GM04504 (cell line): ENCODE measurements around the gene CHRNA9.
"Not testable (repeated sequence)": the region's sequence is repeated elsewhere in the genome, so short reads cannot be mapped to it uniquely, and the experiment has no call there.

Source experiments
- DNase-seq: peaks from one replicate; pipeline ENCODE4 v3.0.0-alpha.2; 2012; ENCODE audit warnings: low read depth

Gene CHRNA9, protein sequence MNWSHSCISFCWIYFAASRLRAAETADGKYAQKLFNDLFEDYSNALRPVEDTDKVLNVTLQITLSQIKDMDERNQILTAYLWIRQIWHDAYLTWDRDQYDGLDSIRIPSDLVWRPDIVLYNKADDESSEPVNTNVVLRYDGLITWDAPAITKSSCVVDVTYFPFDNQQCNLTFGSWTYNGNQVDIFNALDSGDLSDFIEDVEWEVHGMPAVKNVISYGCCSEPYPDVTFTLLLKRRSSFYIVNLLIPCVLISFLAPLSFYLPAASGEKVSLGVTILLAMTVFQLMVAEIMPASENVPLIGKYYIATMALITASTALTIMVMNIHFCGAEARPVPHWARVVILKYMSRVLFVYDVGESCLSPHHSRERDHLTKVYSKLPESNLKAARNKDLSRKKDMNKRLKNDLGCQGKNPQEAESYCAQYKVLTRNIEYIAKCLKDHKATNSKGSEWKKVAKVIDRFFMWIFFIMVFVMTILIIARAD

DNA sequence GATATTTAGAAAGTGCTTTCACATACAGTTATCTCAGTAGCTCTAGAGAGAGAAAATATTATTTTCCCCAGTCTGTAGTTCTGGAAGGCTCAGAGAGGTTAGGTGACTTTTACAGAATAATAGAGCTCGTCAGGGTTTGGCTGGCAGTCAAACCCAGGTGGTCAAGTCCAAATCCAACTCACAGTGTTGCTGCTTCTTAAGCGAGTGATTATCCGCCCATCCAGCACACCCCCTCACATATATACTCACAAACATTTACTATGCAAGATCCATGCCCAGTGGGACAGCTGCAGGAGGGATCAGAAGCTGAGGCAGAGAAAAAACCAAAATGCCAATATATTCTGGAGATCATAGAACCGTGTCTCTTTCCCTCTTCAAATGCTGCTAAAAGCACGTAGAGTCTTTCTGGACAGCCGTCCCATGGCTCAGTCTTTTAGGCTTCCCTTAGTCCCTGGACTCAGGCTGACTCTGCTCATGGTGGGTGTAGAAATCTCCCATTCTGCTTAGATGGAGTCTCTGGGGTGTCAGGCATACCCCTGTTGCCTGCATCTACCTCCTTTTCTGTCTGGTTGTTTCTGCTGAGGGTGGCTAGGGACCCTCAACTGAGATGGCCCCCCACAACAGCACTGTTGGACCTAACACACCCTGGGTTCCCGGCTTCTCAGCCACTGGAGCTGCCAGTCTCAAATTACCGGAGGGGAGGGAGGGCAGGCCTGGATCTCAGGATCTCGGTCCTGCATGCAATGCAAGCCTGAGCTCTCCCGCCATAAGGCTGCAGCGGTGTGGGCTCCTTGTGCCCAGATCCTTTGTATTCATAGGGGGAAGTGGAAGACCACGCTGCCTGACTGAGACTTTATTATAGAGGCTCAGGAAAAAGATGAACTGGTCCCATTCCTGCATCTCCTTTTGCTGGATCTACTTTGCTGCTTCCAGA is at the start of gene CHRNA9:
Gene CHRNA9 (plus strand): TSS at position 743 of the 934 bp plus-strand sequence. CDS start 135 bp downstream, at position 878.
- no peak for DNase-seq

DNA sequence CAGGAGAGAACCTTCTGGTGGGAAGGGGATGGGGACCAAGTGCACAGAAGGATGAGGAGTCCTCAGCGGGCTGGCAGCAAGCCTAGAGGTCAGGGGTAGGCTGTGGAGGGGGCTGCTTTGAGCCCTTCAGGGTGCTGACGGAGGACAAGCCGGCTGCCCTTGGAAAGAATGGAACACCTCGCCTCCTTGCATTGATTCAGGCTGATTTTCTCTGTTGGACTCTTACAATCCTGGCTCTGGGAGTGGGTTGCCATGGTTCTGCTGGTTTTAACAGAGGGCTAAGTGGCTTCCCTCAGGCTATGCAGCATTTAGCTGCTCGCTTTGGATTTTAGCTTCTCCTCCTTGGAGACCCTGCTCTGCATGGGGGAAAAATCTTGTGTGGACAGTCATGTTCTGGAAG is 49.4 kb upstream of the CHRNA9 start:
- no peak for DNase-seq

DNA sequence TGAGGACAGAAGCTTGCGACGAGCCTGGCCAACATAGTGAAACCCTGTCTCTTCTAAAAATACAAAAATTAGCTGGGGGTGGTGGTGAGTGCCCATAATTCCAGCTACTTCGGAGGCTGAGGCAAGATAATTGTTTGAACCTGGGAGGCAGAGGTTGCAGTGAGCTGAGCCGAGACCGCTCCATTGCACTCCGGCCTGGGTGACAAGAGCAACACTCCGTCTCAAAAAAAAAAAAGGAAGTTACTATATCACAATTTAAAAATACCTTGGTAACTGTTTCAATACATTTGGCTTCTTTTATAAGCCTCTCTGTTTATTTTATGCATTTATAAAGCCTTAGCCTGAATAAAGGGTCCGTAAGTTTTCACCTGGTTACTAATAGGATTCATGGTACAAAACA is 46.6 kb upstream of the CHRNA9 start:
- DNase-seq = no peak

DNA sequence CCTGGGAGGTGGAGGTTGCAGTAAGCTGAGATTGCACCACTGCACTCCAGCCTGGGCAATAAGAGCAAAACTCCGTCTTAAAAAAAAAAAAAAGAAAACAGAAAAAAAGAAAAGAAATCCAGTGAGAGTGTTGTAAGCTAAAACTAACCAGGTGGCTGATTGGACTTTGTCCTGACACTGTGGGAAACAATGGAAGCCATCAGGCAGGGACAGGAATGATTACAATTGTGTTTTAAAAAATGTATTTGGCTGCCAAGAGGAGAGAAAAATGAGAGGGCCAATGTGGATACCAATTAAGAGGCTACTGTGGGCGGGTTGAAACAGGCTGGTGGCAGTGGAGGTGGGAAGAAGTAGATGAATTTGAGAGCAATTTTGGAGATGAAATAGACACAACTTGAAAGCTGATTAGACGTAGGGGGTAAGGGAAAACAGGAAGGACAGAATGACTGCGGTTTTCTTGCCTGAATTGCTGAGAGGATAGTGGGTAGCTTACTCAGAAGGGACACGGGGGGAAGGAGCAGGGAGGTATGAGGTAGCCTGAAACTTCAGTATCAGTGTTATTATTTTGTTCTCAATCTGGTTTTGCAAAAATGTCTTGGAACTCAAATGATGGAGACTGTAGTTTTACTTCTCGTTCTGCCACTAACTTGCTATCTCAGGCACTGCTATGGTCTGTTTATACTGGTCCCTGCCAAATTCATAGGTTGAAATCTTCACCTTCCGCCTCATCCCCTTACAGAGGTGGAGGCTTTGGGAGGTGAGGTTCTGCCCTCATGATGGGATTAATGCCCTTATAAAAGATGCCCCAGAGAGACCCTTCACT is 45.6 kb upstream of the CHRNA9 start:
- DNase-seq = no peak

DNA sequence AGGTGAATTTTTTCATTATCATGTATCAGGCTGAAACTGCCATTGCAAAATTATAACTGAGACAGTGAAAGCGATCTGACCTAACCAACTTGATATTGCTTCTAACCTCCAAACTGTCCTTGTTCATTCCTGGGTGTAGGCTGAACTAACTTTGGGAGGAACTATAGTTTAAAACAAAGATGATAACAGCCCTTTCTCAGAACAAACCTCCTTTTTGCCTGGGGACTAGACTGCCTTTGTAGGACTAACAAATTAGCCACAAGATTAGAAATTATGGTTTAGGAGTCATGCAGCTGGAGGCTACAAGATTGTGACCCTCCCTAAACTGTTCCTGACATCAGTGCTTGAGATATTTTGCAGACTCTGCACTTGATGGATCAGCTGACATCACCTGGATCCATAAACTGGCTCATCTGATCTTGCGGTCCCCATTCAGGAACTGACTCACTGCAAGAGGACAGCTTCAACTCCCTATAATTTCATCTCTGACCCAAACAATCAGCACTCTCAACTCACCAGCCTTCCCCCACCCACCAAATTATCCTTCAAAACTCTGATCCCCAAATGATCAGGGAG is 44.4 kb upstream of the CHRNA9 start:
- not testable (repeated sequence) for DNase-seq

DNA sequence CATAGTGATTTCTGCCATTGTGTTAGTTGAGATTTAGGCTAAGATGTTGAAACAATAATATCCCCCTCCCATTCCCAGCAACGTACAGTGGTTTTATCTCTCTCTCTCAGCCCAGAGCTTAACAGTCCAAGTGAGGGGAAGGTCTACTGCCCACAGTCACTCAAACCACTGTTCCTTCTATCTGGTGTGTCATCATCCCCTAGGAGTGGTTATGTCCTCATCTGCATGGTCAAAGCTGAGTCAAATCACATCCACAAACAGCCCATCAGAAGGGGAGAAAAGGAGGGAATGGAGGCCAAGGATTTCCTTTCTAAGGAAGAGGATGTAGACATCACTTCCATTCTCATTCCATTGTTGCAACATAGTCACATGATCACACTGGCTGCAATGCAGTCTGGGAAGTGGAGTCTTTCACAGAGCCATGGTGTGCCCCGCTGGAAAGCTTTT is 42.8 kb upstream of the CHRNA9 start:
- no peak for DNase-seq

DNA sequence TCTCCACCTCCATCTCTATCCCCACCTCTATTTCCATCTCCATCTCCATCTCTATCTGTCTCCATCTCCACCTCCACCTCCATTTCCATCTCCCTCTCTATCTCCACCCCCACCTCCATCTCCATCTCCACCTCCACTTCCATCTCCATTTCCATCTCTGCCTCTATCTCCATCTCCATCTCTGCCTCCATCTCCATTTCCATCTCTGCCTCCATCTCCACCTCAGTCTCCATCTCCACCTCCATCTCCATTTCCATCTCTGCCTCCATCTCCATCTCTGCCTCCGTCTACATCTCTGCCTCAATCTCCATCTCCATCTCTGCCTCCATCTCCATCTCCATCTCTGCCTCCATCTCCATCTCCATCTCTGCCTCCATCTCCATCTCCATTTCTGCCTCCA is 40.8 kb upstream of the CHRNA9 start:
- DNase-seq = no peak

DNA sequence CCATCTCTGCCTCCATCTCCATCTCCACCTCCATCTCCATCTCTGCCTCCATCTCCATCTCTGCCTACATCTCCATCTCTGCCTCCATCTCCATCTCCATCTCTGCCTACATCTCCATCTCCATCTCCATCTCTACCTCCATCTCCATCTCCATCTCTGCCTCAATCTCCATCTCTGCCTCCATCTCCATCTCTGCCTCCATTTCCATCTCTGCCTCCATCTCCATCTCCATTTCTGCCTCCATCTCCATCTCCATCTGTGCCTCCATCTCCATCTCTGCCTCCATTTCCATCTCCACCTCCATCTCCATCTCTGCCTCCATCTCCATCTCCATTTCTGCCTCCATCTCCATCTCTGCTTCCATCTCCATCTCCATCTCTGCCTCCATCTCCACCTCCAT is 40.1 kb upstream of the CHRNA9 start:
- DNase-seq = not testable (repeated sequence)

DNA sequence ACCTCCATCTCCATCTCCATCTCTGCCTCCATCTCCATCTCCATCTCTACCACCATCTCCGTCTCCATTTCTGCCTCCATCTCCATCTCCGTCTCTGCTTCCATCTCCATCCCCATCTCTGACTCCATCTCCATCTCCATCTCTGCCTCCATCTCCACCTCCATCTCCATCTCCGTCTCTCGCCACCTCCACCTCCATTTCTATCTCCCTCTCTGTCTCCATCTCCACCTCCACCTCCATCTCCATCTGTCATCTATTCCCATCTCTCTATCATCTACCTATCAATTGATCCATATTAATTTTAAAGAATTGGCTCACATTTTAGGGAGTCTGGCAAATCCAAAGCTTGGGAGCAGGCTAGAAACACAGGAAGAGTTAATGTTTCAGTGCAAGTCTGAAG is 39.6 kb upstream of the CHRNA9 start:
- DNase-seq = no peak

DNA sequence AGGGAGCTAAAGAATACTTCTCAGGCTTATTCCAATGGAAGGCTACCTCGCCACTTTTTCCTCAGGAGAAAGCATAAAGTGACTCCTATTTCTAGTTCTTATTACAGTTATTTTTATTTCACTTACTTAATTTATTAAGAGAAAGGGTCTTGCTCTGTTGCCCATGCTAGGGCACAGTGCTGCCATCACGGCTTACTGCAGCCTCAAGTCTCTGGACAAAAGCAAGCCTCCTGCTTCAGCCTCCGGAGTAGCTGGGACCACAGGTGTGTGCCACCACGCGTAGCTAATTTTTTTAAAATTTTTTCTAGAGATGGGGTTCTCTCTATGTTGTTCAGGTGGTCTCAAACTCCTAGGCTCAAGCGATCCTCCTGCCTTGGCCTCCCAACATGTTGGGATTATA is 36.0 kb upstream of the CHRNA9 start:
- no peak for DNase-seq

DNA sequence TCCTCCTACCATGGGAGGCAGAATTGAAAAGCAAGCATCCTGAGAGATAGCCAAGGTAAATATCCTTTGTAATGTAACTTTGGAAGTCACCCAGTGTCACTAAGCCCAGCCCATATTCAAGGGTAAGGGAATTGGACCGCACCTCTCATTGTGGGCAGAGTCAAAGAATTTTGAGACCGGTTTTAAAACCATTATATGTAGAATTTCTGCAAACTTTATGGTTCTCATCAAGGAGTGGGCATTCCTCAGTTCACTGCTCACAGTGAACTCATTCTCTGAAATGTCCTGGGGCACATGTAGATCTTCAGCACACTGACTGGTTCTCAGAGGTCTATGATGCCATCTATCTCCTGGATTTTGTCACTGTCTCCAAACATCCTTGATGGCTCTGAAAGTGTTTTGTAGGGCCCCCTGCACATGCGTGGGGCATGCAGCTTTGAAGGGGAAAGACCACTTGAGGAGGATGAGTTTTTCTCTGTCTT is 35.3 kb upstream of the CHRNA9 start:
- DNase-seq = no peak

DNA sequence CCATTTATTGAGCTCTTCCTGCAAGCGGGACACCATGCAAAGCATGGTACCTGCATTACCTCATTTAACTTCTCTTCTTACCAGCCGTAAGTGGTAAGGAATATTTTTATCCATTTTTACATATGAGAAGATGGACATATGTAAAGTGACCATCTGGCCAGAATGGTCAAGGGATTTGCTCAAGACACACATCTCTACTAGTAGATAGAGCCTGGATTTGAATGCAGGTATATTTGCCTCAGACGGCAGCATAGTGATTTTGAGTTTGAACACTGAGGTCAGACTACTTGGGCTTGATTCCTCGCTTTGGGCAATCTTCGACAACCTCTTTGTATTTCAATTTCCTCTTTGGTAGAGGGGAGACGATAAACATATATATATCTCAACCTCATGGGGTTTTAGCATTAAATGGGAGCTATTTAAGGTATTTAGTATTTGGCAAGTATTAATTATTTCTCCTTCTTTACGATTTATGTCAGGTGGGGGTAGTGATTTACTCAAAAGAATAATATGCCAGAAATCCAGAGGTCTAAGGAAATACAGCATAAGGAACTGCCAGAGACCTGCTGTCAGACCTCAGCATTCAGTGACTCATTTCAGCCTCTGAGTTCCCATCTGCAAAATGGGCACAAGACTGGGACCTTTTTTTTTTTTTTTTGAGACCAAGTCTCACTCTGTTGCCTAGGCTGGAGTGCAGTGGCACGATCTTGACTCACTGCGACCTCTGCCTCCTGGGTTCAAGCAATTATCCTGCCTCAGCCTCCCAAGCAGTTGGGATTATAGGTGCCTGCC is 34.6 kb upstream of the CHRNA9 start:
- DNase-seq = no peak

DNA sequence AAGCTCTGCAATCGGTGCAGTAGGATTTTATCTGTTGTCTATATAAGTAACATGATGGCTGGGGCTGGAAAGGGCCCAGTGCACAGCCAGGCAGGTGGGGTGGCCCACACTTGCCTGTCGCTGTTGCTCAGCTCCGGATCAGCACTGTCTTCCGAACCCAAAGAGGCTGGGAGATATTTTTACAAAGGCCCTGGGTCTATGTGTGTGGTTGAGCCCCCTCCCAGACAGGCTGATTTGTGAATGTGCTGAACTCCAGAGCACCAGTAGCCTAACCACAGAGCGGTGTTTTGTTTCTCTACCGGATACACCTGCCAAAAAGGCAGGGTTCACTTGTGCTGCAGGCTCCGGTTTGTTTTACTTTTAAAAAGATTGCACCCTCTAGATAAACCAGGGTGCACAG is 33.5 kb upstream of the CHRNA9 start:
- no peak for DNase-seq

DNA sequence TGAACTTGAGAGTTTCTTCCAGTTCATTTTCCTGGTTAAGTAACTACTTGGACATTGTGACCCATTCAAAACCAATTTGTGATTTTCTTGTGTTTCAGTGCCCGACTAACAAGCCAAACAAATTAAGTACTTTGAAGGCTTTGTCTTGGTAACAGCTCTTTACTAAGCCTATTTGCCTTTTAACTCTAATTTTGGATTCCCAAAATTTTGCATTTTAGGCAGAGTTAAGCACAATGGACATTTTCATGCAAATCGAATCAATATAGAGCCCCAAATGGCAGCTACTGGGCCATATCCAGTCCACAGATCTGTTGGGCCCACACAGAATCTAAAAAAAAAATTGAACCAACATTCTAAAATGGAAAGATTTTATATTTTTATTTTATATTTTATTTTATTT is 31.4 kb upstream of the CHRNA9 start:
- DNase-seq = no peak

DNA sequence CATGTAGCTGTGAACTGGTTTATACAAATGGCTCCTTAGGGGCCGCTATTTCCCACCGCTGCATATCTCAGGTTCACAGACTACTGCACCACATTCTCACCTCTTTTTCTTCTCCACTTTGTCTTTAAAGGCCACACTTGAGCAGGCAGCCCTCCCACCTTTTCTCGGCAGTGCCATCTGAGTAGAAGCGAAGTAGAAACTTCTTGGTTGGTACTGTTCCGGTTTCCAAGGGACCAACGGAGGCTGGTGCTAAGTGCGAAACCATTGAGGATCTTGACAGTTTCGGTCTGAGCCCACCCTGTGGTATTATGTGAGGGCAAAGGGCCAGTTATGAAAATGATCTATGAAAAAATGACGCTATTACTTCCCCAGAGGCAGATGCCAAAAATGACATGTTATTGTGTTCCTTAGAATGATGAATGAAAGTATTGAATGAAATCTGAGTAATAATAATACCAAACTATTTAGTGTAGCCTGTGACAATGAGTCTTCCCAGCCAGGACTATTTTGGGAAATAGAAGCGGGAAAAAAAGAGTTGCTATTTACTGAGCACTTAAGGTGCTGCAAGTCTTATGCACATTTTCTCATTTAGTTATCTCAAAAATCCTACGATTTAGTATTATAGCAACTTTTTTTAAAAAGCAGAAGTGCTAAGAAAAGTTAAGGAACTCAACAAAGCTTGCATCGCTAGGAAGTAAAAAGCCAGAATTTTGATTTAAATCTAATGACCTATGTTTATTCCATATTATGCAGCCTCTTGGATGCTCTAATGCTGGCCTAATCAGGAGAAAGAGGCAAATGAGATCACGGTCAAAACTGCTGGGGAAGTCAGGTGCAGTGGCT is 29.6 kb upstream of the CHRNA9 start:
- no peak for DNase-seq

DNA sequence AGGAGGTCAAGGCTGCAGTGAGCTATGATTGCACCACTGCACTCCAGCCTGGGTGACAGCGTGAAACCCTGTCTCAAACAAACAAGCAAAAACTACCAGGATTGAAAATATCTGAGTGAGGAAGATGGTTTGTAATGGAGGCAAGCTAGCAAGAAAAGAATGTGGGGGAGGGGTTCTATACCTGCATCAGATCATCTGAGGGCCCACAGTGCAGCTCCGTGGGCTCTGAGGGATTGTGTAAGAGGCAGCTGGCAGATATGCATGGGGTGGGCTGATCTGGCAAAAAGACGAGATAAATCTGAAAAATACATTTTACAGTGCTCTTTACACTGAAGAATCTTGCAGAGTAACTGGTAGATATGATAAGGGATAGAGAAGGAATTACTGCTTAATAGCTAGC is 28.9 kb upstream of the CHRNA9 start:
- no peak for DNase-seq

DNA sequence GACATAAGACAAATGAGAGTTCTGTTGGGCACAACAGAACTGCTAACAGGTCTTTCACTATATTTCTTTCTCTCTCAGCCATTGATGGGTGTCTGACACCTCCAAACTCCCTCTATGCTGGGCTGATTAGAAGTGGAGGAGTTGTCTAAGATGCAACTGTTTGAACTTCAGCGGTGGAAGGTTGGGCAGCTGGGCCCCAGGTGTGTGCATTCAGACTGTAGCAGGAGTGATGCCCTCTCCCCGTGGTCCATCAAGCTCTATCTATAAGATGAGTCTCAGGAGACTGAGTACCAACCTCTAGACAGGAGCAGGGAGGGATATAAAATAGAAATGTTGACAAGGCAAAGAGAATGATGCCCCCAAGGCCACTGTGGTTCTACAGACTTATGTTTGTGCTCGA is 28.2 kb upstream of the CHRNA9 start:
- DNase-seq = no peak

DNA sequence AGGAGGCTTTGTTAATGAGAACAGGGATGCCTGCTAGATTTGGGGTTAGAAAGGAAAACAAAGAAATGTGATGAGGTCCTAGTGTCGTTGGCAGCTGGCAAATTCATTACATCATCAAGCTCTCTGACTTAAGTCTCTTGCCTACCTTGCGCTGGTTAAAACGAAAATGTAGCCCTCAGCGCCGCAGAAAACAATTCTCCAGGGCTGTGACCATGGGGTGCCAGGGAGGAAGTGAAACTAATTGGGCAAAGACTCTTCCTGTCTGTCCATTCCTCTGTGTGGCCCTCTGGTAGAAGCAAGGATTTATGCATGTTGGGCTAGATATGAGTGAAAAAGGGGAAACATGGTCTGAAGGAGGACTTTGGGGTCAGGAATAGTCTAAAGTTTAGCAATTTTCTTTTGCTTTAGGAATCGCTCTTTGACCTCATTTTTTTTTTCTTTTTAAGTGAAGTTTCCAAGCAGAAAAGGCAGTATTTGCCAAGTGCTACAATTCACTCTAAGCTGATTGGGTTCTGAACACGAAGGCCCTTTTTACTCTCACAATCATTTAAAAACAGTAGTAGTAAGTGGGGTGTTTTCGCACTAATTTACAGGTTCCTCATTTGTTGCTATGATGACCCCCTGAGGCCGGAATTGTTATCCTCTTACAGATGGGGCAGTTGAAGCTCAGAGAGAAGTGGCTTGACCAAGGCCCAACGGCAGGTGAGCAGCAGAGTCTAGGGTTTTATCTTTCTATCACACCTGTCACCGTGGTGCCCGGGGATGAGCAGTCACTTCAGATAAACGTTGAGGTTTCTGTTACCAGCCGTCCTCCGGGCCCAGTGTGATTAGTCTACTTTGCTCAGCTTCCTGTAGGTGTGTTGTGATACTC is 27.3 kb upstream of the CHRNA9 start:
- DNase-seq = no peak
